Prostate gland (tissue), 2 donors: ENCODE measurements around the gene WHRN. TPM values are rescaled to one million over a fixed set of nuclear protein-coding genes. Genes with fewer than 3 reads are reported as not detected.

ENCODE experiments used
- DNase-seq: peaks from one replicate; pipeline ENCODE4 v3.0.0-alpha.2; 2019; ENCODE audit warnings: low spot score
- H3K27ac ChIP-seq, 2 donors: fragments of 200-600 bp; sonication (generic); 2 replicates each; pipeline ENCODE4 v1.5.1; 2017 to 2019
- H3K27me3 ChIP-seq: fragments of 200-600 bp; sonication (generic); replicated peaks from 2 replicates; pipeline ENCODE4 v1.5.1; 2019; ENCODE audit not compliant: insufficient read depth
- H3K36me3 ChIP-seq, 2 donors: fragments of 200-600 bp; sonication (generic); 1 replicate in 1 of 2; 2 replicates in 1 of 2; pipeline versions ENCODE4 v1.5.1 to v1.8.1; 2017 to 2019
- H3K4me1 ChIP-seq: fragments of 200-600 bp; sonication (generic); replicated peaks from 2 replicates; pipeline ENCODE4 v1.5.1; 2019
- H3K4me3 ChIP-seq, 2 donors: fragments of 200-600 bp; sonication (generic); 2 replicates each; pipeline ENCODE4 v1.5.1; 2017 to 2019
- H3K9me3 ChIP-seq: fragments of 200-600 bp; sonication (generic); 2 replicates; pipeline ENCODE4 v1.5.1; 2017
- CTCF ChIP-seq, 4 experiments: fragments of 200-600 bp in 2 of 4; fragments of 450-650 bp in 2 of 4; sonication (generic) in 2 of 4; IDR thresholded peaks; 1 replicate in 3 of 4; 2 replicates in 1 of 4; pipeline ENCODE4 v1.5.1; 2016 to 2019; ENCODE audit warnings: antibody characterized with exemption in 4 of 4, mild to moderate bottlenecking in 2 of 4, moderate library complexity in 2 of 4
- POLR2A ChIP-seq: fragments of 450-650 bp; IDR thresholded peaks from one replicate; pipeline ENCODE4 v1.6.1; 2016; ENCODE audit warnings: antibody characterized with exemption, mild to moderate bottlenecking
- POLR2AphosphoS5 ChIP-seq: sonication (generic); formaldehyde crosslinking; IDR thresholded peaks from one replicate; pipeline ENCODE4 v1.6.1; 2017; ENCODE audit warnings: antibody characterized with exemption
- WGBS: methylation state at CpG from one replicate; pipeline ENCODE4 v1.1.5; 2018; 5-methylcytosine and 5-hydroxymethylcytosine counted together
- intact Hi-C: fragments of 100-400 bp; cut with DNase I; formaldehyde crosslinking; loops from one replicate; pipeline ENCODE4 v1.14.2; 2022
- total RNA-seq, 2 donors: library from RNA; depleted of rRNA; stranded (reverse); fragments of >200 nt; gene quantifications; one replicate each; pipeline ENCODE4 v1.1.0, GENCODE V29; 2016

Gene WHRN
- total RNA-seq, 2 donors from 2014 or later = 13.8 to 102 TPM

DNA sequence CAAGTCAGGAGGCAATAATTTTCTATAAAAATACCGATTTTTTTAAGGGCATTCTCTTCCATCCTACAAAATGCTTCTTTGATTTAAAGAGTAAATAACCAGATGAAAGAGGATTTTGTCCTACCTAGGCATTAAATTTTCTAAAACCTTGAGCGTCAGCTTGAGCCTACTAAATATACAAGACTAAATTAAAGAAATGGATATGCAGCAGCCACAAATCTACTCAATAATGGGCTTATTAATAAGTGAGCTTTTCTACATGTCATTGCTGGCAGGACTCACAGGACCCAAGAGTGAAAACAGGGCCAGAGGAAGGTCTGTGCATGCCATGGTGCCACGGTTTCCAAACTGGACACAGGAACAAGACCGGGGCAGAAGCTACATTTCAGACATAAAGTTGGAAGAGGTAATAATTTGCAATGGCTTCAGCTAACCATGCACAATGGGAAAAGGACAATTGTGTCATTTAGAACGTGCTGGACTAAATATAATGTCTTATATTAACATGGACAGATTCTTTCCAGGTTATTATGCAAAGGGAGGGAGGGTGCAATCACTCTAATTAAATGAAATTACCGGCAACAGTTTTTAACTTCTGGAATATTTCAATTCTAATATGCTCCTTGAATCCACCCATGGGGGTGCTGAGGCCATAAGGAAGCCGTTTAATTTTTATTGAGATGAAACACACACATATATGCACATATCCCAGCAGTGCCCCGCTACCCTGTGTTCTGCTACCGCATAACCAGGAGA is 5.2 kb downstream of the WHRN start:
- Histone ChIP-seq H3K4me3 (no peak overlapping the region), H3K27me3 (no peaks in the 10 kb centered on the region), H3K9me3 (no peaks in the 10 kb centered on the region), H3K4me1 (peaks cover 10% of the 10 kb centered on the region), H3K27ac (no peak overlapping the region), H3K36me3 (no peaks in the 10 kb centered on the region)
- DNase-seq = no peak
- WGBS = 67% methylated on average over 9 of the region's 9 CpGs
- intact Hi-C loops = no loop called here
- TF ChIP-seq CTCF (IDR thresholded peaks at IDR 0.05) = no peak
- TF ChIP-seq POLR2A = no peak
- TF ChIP-seq POLR2AphosphoS5 = no peak

- no peak overlapping the region for H3K27ac ChIP-seq
- TF ChIP-seq POLR2A (no peak), POLR2AphosphoS5 (no peak), CTCF (IDR thresholded peaks at IDR 0.05) (no peak)
- no peak overlapping the region for H3K4me3 ChIP-seq
- H3K4me1 ChIP-seq = peaks cover 10% of the 10 kb centered on the region
- intact Hi-C loops = no loop called here
- 54% methylated on average over 9 of the region's 9 CpGs for WGBS
- H3K36me3 ChIP-seq = no peaks in the 10 kb centered on the region
- H3K27me3 ChIP-seq = no peaks in the 10 kb centered on the region
- H3K9me3 ChIP-seq = no peaks in the 10 kb centered on the region
- no peak for DNase-seq
Observed at GRCh38 chr9:114499528-114499927, 5.7 kb downstream of the WHRN start.

- no peak overlapping the region for H3K27ac ChIP-seq
- WGBS = 88% methylated on average over 7 of the region's 7 CpGs
- intact Hi-C loops = no loop called here
Observed at GRCh38 chr9:114497727-114498382, 7.4 kb downstream of the WHRN start.

GRCh38 chr9:114497236-114497635 is 8.0 kb downstream of the WHRN start:
- no peaks in the 10 kb centered on the region for H3K27me3 ChIP-seq
- no peaks in the 10 kb centered on the region for H3K9me3 ChIP-seq
- WGBS = 41% methylated on average over 2 of the region's 2 CpGs
- H3K36me3 ChIP-seq = no peaks in the 10 kb centered on the region
- intact Hi-C loops = no loop called here
- H3K4me1 ChIP-seq = no peaks in the 10 kb centered on the region
- DNase-seq = no peak
- no peak overlapping the region for H3K4me3 ChIP-seq
- no peak overlapping the region for H3K27ac ChIP-seq
- TF ChIP-seq POLR2A = no peak
- no peak for TF ChIP-seq POLR2AphosphoS5
- no peak for TF ChIP-seq CTCF (IDR thresholded peaks at IDR 0.05)

More at GRCh38 chr9:114497727-114498382, 7.4 kb downstream of the WHRN start:
- Histone ChIP-seq H3K4me3 (no peak overlapping the region), H3K27me3 (no peaks in the 10 kb centered on the region), H3K36me3 (no peaks in the 10 kb centered on the region), H3K9me3 (no peaks in the 10 kb centered on the region), H3K4me1 (no peaks in the 10 kb centered on the region)
- no peak for DNase-seq
- no peak for TF ChIP-seq POLR2A
- no peak for TF ChIP-seq POLR2AphosphoS5
- no peak for TF ChIP-seq CTCF (IDR thresholded peaks at IDR 0.05)

DNA sequence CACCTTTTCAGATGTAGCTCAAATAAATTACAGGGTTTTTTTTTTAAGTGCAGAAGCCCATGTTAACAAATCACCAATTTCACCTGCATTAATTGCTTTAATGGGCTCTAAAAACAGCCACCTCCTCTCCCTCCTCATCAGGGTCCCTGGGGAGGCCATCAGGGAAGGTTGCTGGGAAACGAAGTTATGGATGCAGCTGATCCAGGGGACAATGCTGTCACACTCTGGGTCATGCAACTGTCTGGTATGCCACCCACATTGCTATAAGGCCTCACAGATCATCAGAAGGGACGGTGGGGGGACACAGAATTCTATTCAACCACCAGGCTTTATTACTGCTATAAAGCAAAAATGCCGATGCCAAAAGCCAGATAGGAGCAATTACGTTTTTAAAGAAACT is 9.3 kb downstream of the WHRN start:
- H3K4me1 ChIP-seq = no peaks in the 10 kb centered on the region
- H3K9me3 ChIP-seq = no peaks in the 10 kb centered on the region
- TF ChIP-seq POLR2A = no peak
- TF ChIP-seq POLR2AphosphoS5 = no peak
- TF ChIP-seq CTCF (IDR thresholded peaks at IDR 0.05) = no peak
- H3K36me3 ChIP-seq = no peaks in the 10 kb centered on the region
- intact Hi-C loops = no loop called here
- H3K4me3 ChIP-seq = no peak overlapping the region
- H3K27me3 ChIP-seq = no peaks in the 10 kb centered on the region
- no peak for DNase-seq
- WGBS = 77% methylated on average over 4 of the region's 4 CpGs
- H3K27ac ChIP-seq = no peak overlapping the region
